Measurements from ENCODE around the gene CDH3. TPM values are rescaled to one million over a fixed set of nuclear protein-coding genes. Genes with fewer than 3 reads are reported as not detected.

CDH3 gene
- total RNA-seq, 1 donor from 2014 or later: 0.08 TPM

DNA sequence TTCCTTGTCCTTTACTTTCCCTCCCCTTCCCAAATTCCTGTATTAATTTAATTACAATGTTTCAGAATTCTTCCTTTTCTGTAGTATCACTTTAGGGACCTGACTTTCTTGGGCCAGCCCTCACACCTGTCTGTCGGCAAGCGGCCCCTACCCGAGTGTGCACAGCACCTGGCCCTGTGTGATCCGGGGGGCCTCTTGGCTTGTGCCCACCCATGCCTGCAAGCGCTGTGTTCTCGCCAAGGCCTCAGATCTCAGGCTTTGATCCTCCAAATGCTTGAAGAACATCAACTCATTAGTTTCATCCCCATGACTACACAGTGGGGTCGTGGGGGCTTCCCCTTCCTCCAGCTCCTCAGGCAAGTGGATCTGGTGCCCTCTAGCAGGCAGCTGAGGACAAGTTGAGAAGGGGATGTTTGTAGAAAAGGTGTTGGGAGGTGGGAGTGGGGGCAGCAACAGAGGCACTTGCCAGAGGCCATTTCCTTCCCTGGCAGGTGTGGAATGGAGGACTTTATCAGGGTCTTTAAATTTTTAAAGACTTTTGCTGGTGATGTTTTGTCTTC, 15.7 kb upstream of the CDH3 start:
- no peak for DNase-seq
- TF ChIP-seq, protein P1, sequence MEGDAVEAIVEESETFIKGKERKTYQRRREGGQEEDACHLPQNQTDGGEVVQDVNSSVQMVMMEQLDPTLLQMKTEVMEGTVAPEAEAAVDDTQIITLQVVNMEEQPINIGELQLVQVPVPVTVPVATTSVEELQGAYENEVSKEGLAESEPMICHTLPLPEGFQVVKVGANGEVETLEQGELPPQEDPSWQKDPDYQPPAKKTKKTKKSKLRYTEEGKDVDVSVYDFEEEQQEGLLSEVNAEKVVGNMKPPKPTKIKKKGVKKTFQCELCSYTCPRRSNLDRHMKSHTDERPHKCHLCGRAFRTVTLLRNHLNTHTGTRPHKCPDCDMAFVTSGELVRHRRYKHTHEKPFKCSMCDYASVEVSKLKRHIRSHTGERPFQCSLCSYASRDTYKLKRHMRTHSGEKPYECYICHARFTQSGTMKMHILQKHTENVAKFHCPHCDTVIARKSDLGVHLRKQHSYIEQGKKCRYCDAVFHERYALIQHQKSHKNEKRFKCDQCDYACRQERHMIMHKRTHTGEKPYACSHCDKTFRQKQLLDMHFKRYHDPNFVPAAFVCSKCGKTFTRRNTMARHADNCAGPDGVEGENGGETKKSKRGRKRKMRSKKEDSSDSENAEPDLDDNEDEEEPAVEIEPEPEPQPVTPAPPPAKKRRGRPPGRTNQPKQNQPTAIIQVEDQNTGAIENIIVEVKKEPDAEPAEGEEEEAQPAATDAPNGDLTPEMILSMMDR (IDR thresholded peaks at IDR 0.05; ENCODE audit: borderline replicate concordance): no peak
- no peaks in the 10 kb centered on the region for H3K36me3 ChIP-seq
- H3K27ac ChIP-seq (replicated peaks): no peak overlapping the region
- H3K27me3 ChIP-seq (ENCODE audit: low read depth): peaks cover 11% of the 10 kb centered on the region
- no peak overlapping the region for H3K4me3 ChIP-seq
- H3K4me1 ChIP-seq: no peaks in the 10 kb centered on the region
- intact Hi-C loops (cut with micrococcal nuclease): no loop called here
- H3K9me3 ChIP-seq (replicated peaks): no peaks in the 10 kb centered on the region

DNA sequence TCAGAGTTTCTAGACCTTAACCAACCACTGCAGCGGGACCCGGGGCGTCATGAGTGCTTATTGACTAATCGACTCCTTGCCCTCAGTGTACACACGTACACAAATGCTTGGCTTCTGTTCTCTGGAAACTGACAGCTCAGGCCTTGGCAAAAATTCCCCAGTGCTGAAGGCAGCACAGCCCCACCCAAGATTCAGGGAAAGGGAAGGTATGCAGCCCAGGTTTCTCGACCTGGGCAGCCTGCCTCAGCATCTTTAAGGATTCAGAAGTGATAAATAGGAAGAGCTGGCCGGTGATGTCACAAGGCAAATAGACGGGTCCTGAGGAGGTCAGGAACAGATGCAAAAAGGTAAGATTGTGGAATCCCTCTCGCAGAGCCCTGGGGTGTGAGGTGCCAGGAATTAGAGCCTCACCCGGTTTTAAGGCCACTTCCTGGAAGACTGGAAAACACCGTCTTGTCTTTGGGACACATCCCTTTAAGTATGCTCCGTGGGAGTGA, 9.0 kb upstream of the CDH3 start:
- intact Hi-C loops (cut with micrococcal nuclease): no loop called here

DNA sequence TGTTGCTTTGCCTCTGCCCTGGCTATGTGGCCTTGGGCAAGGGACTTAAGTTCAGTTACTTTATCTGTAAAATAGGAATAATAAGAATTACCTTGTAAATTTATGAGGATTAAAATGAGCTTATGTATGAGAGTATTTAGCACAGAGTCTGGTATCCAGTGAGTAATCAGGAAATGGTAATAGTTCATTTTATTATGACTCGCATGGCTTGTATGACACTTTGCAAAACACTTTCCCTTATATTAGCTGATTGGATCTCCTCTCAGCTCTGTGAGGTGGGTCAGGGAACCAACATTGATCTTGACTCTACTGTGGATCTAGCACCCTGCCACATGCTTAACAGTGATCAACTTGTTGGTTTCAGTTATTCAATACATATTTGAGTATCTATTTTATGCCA, 8.3 kb upstream of the CDH3 start:
- TF ChIP-seq, protein P1 (IDR thresholded peaks at IDR 0.05; ENCODE audit: borderline replicate concordance): no peak
- peaks cover 34% of the 10 kb centered on the region for H3K27me3 ChIP-seq (ENCODE audit: low read depth)
- no peak overlapping the region for H3K27ac ChIP-seq (replicated peaks)
- no peak for DNase-seq
- no peaks in the 10 kb centered on the region for H3K36me3 ChIP-seq
- no peaks in the 10 kb centered on the region for H3K9me3 ChIP-seq (replicated peaks)
- intact Hi-C loops (cut with micrococcal nuclease): no loop called here
- H3K4me3 ChIP-seq: no peak overlapping the region
- H3K4me1 ChIP-seq: no peaks in the 10 kb centered on the region

More for the DNA sequence above, 9.0 kb upstream of the CDH3 start:
- Histone ChIP-seq H3K36me3 (no peaks in the 10 kb centered on the region), H3K27ac (replicated peaks) (no peak overlapping the region), H3K27me3 (ENCODE audit: low read depth) (peaks cover 27% of the 10 kb centered on the region), H3K9me3 (replicated peaks) (no peaks in the 10 kb centered on the region), H3K4me1 (no peaks in the 10 kb centered on the region), H3K4me3 (no peak overlapping the region)
- no peak for DNase-seq
- TF ChIP-seq, protein P1 (IDR thresholded peaks at IDR 0.05; ENCODE audit: borderline replicate concordance): no peak

DNA sequence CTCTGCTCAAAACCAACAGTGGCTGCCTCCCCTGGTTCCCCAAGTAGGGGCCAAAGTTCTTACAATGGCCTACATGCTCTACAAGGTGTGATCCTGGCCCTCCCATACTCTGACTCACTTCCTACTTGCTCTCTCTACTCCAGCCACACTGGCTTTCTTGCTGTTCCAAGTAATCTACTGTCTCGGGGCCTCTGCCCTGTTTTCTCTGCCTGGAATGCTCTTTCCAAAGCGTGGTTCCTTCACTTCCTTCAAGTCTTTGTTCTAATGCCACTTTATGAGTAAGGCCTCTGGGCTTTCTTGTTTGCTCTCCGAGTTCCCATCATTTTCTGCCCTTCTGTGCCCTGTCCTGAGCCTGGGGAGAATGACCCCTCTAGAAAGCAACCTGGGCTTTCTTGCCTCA, 4.1 kb upstream of the CDH3 start:
- H3K27me3 ChIP-seq (ENCODE audit: low read depth): peaks cover 70% of the 10 kb centered on the region
- H3K27ac ChIP-seq (replicated peaks): no peak overlapping the region
- TF ChIP-seq, protein P1 (IDR thresholded peaks at IDR 0.05; ENCODE audit: borderline replicate concordance): no peak

DNA sequence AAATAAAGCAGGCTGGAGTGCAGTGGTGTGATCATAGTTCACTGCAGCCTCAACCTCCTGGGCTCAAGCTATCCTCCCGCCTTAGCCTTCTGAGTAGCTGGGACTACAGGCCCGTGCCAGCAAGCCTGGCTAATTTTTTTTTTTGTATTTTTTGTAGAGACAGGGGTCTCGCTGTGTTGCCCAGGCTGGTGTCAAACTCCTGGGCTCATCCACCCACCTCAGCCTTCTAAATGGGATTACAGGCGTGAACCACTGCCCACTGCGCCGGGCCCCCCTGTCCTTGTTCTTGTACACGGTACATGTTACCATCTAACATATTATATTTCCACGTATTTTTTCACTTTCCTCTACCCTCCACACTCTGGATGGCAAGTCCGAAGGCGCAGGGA, 3.1 kb upstream of the CDH3 start:
- peaks cover 80% of the 10 kb centered on the region for H3K27me3 ChIP-seq (ENCODE audit: low read depth)
- peak overlapping the region; percentile 47 for H3K4me3 ChIP-seq
- TF ChIP-seq, protein P1 (IDR thresholded peaks at IDR 0.05; ENCODE audit: borderline replicate concordance): no peak

More for the DNA sequence above, 4.1 kb upstream of the CDH3 start:
- H3K4me1 ChIP-seq: peaks cover 24% of the 10 kb centered on the region
- DNase-seq: no peak
- intact Hi-C loops (cut with micrococcal nuclease): no loop called here
- H3K36me3 ChIP-seq: no peaks in the 10 kb centered on the region
- no peaks in the 10 kb centered on the region for H3K9me3 ChIP-seq (replicated peaks)
- H3K4me3 ChIP-seq: no peak overlapping the region

More for the DNA sequence above, 3.1 kb upstream of the CDH3 start:
- intact Hi-C loops (cut with micrococcal nuclease): no loop called here
- no peaks in the 10 kb centered on the region for H3K36me3 ChIP-seq
- H3K27ac ChIP-seq (replicated peaks): no peak overlapping the region
- no peak for DNase-seq
- H3K4me1 ChIP-seq: peaks cover 27% of the 10 kb centered on the region
- no peaks in the 10 kb centered on the region for H3K9me3 ChIP-seq (replicated peaks)

Data from left ventricle myocardium inferior (tissue), 1 donor.